Measurements from ENCODE around the gene SH3RF1. TPM values are rescaled to one million over a fixed set of nuclear protein-coding genes. Genes with fewer than 3 reads are reported as not detected.

Gene SH3RF1
- total RNA-seq, 1 experiment from 2014 or later: 16.6 TPM

DNA sequence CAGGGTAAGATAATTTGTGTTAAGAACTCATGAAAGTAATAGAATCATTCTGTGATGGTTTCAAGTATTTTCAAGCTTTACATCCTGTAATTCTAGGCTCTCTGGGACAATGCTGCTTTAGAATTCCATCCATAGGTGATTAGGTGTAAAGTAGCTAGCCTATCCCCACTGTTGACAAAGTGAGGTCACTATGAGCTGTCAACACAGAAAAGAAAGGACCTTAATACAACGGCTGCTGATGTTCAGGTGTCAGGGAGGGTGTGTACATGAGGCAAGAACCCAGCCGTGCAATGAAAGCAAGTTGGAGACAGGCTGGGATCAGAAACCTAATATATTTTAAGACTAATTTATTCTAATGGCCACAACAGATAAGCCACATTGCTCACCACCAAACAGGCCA lies 36.8 kb upstream of the SH3RF1 start:
- DNase-seq (ENCODE audit: low spot score) (no peak), ATAC-seq (no peak)
- H3K36me3 Mint-ChIP-seq: 0 out of 2 replicates have a peak, but pooled peaks cover 3% of the 10 kb centered on the region
- TF ChIP-seq ATF3 (CRISPR knock-in tag; conservative IDR thresholded peaks at IDR 0.05): no peak
- no peak for TF ChIP-seq NR2C2 (CRISPR knock-in tag; IDR thresholded peaks at IDR 0.05)
- TF ChIP-seq, protein P1, sequence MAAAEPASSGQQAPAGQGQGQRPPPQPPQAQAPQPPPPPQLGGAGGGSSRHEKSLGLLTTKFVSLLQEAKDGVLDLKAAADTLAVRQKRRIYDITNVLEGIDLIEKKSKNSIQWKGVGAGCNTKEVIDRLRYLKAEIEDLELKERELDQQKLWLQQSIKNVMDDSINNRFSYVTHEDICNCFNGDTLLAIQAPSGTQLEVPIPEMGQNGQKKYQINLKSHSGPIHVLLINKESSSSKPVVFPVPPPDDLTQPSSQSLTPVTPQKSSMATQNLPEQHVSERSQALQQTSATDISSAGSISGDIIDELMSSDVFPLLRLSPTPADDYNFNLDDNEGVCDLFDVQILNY (CRISPR knock-in tag; IDR thresholded peaks at IDR 0.05): no peak
- no peak for TF ChIP-seq CDX4 (CRISPR knock-in tag; IDR thresholded peaks at IDR 0.05; ENCODE audit: borderline replicate concordance)
- TF ChIP-seq RELA (CRISPR knock-in tag; IDR thresholded peaks at IDR 0.05; ENCODE audit: borderline replicate concordance): no peak
- TF ChIP-seq TP53 (CRISPR knock-in tag; IDR thresholded peaks at IDR 0.05): no peak
- TF ChIP-seq NFYB (CRISPR knock-in tag; conservative IDR thresholded peaks at IDR 0.05; ENCODE audit: low read depth): no peak
- TF ChIP-seq ZMAT4 (CRISPR knock-in tag; IDR thresholded peaks at IDR 0.05): no peak
- TF ChIP-seq ZNF317 (CRISPR knock-in tag; IDR thresholded peaks at IDR 0.05; ENCODE audit: borderline replicate concordance, low read depth): no peak
- TF ChIP-seq AFF4 (CRISPR knock-in tag; IDR thresholded peaks at IDR 0.05; ENCODE audit: borderline replicate concordance): no peak
- TF ChIP-seq JUN (CRISPR knock-in tag; IDR thresholded peaks at IDR 0.05): no peak
- TF ChIP-seq ETV6 (CRISPR knock-in tag; IDR thresholded peaks at IDR 0.05): no peak
- TF ChIP-seq FOXJ3 (CRISPR knock-in tag; IDR thresholded peaks at IDR 0.05; ENCODE audit: borderline replicate concordance): no peak
- no peak for TF ChIP-seq ATF6 (CRISPR knock-in tag; IDR thresholded peaks at IDR 0.05)
- TF ChIP-seq GRHL2 (CRISPR knock-in tag; IDR thresholded peaks at IDR 0.05; ENCODE audit: insufficient replicate concordance, severe bottlenecking): no peak
- TF ChIP-seq GTF2I (CRISPR knock-in tag; conservative IDR thresholded peaks at IDR 0.05): no peak
- TF ChIP-seq HMGA2 (CRISPR knock-in tag; IDR thresholded peaks at IDR 0.05): no peak
- TF ChIP-seq PRDM15 (CRISPR knock-in tag; IDR thresholded peaks at IDR 0.05): no peak
- TF ChIP-seq ATF1 (CRISPR knock-in tag; IDR thresholded peaks at IDR 0.05): no peak
- H3K27me3 Mint-ChIP-seq (ENCODE audit: low read depth): no peaks in the 10 kb centered on the region
- ChIA-PET POLR2A (no interaction called here), CTCF (no interaction called here)
- peaks cover 9% of the 10 kb centered on the region for H3K9me3 Mint-ChIP-seq
- peaks cover 4% of the 10 kb centered on the region for H3K4me1 Mint-ChIP-seq
- no peak overlapping the region for H3K4me3 Mint-ChIP-seq
- no peak overlapping the region for H3K27ac Mint-ChIP-seq
